Activated CD8-positive, alpha-beta T cell treated with anti-CD3 and anti-CD28 coated beads for 36 hours (primary cell): Measurements from ENCODE around the gene LIMS2. TPM values are rescaled to one million over a fixed set of nuclear protein-coding genes. Genes with fewer than 3 reads are reported as not detected.

ENCODE experiments used
- ATAC-seq: fragments of 200-7000 bp; cut with Tn5 transposase; one replicate; pipeline ENCODE4 v1.10.0; 2021; ENCODE audit warnings: mild to moderate bottlenecking, moderate library complexity
- CTCF ChIA-PET: fragments of 350-600 bp; sonication (Branson Sonifier 250); formaldehyde crosslinking; loops from one replicate; lab custom pipeline; 2021; ENCODE audit warnings: antibody characterized with exemption; lab: Charles Lee
- POLR2A ChIA-PET: fragments of 350-600 bp; sonication (Branson Sonifier 250); formaldehyde crosslinking; loops from one replicate; lab custom pipeline; 2021; ENCODE audit warnings: antibody characterized with exemption; lab: Charles Lee
- DNase-seq: peaks from one replicate; pipeline ENCODE4 v3.0.0-alpha.2; 2020
- H3K27ac Mint-ChIP-seq: one replicate; pipeline ENCODE4 v1.8.0; 2021; ENCODE audit warnings: mild to moderate bottlenecking, mixed read lengths
- H3K27me3 Mint-ChIP-seq: one replicate; pipeline ENCODE4 v1.8.0; 2021; ENCODE audit warnings: mixed read lengths
- H3K36me3 Mint-ChIP-seq: one replicate; pipeline ENCODE4 v1.8.0; 2021; ENCODE audit warnings: low read depth, mixed read lengths
- H3K4me1 Mint-ChIP-seq: one replicate; pipeline ENCODE4 v1.8.0; 2021; ENCODE audit warnings: low read depth, mixed read lengths
- H3K4me3 Mint-ChIP-seq: one replicate; pipeline ENCODE4 v1.8.0; 2021; ENCODE audit warnings: mild to moderate bottlenecking, moderate library complexity, mixed read lengths
- H3K9me3 Mint-ChIP-seq: one replicate; pipeline ENCODE4 v1.8.0; 2021; ENCODE audit warnings: mixed read lengths
- CTCF ChIP-seq: fragments of 200-600 bp; IDR thresholded peaks from one replicate; pipeline ENCODE4 v1.8.0; 2022; ENCODE audit warnings: antibody characterized with exemption, mild to moderate bottlenecking
- intact Hi-C: fragments of 100-400 bp; cut with micrococcal nuclease; formaldehyde crosslinking; loops from one replicate; pipeline ENCODE4 v1.10.0; 2022
- total RNA-seq, 2 experiments: library from RNA; stranded (reverse); gene quantifications; one replicate each; pipeline ENCODE4 v1.2.3, GENCODE V29; 2021

The LIMS2 gene
- total RNA-seq, 2 experiments from 2014 or later = 22.1 to 23.6 TPM

- intact Hi-C loops = no loop called here
- Mint-ChIP-seq H3K4me1 (peaks cover 20% of the 10 kb centered on the region), H3K4me3 (no peak overlapping the region), H3K36me3 (no peaks in the 10 kb centered on the region), H3K9me3 (no peaks in the 10 kb centered on the region), H3K27me3 (no peaks in the 10 kb centered on the region), H3K27ac (no peak overlapping the region)
- ATAC-seq = no peak
- ChIA-PET CTCF (interaction anchor here (1.2 to 2.0 kb wide), 3 partner anchors 10 to 39 kb away, joined by 5 to 6 read pairs (median 6); no protein-coding TSS in a partner anchor), POLR2A (interaction anchor here (0.9 to 3.3 kb wide), 3 partner anchors 9 to 14 kb away, joined by 3 to 22 read pairs (median 4); no protein-coding TSS in a partner anchor)
- no peak for DNase-seq
- no peak for TF ChIP-seq CTCF
Measured at GRCh38 chr2:127630096-127630863, 45.0 kb downstream of the LIMS2 start.

GRCh38 chr2:127629637-127630036 is 45.7 kb downstream of the LIMS2 start:
- ChIA-PET CTCF (interaction anchor here (1.2 to 2.0 kb wide), 2 partner anchors 11 to 38 kb away, joined by 5 to 6 read pairs; no protein-coding TSS in a partner anchor), POLR2A (interaction anchor here (1.4 to 3.3 kb wide), 3 partner anchors 9 to 11 kb away, joined by 4 to 22 read pairs (median 4); no protein-coding TSS in a partner anchor)
- Mint-ChIP-seq H3K36me3 (no peaks in the 10 kb centered on the region), H3K27ac (no peak overlapping the region), H3K4me3 (no peak overlapping the region), H3K4me1 (peaks cover 14% of the 10 kb centered on the region), H3K9me3 (no peaks in the 10 kb centered on the region), H3K27me3 (no peaks in the 10 kb centered on the region)
- intact Hi-C loops = loop anchor here (5.0 kb wide), 1 partner anchor 37 kb away; no protein-coding TSS in a partner anchor
- no peak for TF ChIP-seq CTCF
- DNase-seq (no peak), ATAC-seq (no peak)

GRCh38 chr2:127628767-127629614 is 46.3 kb downstream of the LIMS2 start:
- no peak for ATAC-seq
- ChIA-PET CTCF (interaction anchor here (1.3 to 2.0 kb wide), 2 partner anchors 11 to 37 kb away, joined by 3 to 6 read pairs; no protein-coding TSS in a partner anchor), POLR2A (interaction anchor here (1.4 to 1.6 kb wide), 2 partner anchors 8 to 10 kb away, joined by 4 read pairs; no protein-coding TSS in a partner anchor)
- Mint-ChIP-seq H3K27me3 (no peaks in the 10 kb centered on the region), H3K4me1 (peaks cover 11% of the 10 kb centered on the region), H3K4me3 (no peak overlapping the region), H3K36me3 (no peaks in the 10 kb centered on the region), H3K27ac (no peak overlapping the region), H3K9me3 (no peaks in the 10 kb centered on the region)
- no peak for DNase-seq
- TF ChIP-seq CTCF = no peak
- intact Hi-C loops = loop anchor here (5.0 kb wide), 1 partner anchor 37 kb away; no protein-coding TSS in a partner anchor

- TF ChIP-seq CTCF = no peak
- no peaks in the 10 kb centered on the region for H3K27me3 Mint-ChIP-seq
- H3K36me3 Mint-ChIP-seq = no peaks in the 10 kb centered on the region
- ChIA-PET CTCF (interaction anchor here (1.3 to 2.0 kb wide), 2 partner anchors 13 to 36 kb away, joined by 3 to 6 read pairs; no protein-coding TSS in a partner anchor), POLR2A (interaction anchor here (0.7 to 1.6 kb wide), 2 partner anchors 11 to 12 kb away, joined by 3 to 4 read pairs; no protein-coding TSS in a partner anchor)
- no peaks in the 10 kb centered on the region for H3K9me3 Mint-ChIP-seq
- ATAC-seq (no peak), DNase-seq (no peak)
- no peak overlapping the region for H3K27ac Mint-ChIP-seq
- intact Hi-C loops = loop anchor here (5.0 kb wide), 1 partner anchor 36 kb away; no protein-coding TSS in a partner anchor
- H3K4me3 Mint-ChIP-seq = no peak overlapping the region
- H3K4me1 Mint-ChIP-seq = peaks cover 3% of the 10 kb centered on the region
Measured at GRCh38 chr2:127627740-127628571, 47.4 kb downstream of the LIMS2 start.
